ENCODE data around the gene TMEM72. TPM values are rescaled to one million over a fixed set of nuclear protein-coding genes. Genes with fewer than 3 reads are reported as not detected.

Gene TMEM72
- total and polyA plus RNA-seq, 8 donors: 1.2 to 7.7 (median 2.4) TPM

DNA sequence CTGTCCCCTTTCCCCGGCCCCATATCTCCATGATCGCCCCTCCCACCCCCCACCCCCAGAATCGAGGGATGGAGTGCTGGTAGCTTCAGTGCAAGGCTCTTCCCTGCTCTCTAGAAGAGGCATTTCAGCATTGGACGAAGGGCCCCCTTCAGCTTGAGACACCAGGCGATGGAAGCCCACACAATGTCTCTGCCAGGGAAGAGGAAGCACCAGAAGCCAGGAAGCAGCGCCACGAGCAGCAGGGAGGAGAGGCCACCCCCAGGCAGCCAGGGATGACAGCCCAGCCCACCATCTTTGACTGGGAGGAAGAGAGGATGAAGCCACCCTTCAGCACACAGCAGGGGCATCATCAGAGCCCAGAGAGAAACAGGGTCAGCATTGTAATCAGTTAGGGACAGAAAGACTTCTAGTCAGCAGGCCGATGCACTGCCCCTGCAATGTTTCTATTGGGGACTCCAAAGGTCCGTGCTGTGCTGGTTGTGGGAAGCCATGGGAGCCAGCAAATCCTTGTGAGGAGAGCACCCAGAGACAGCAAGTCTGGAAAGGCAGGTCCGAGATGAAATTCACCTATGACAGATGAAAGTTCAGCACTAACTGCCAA lies 15.7 kb downstream of the TMEM72 start:
- 64 to 68% methylated on average over 10 of the region's 10 CpGs for WGBS, 2 donors
- Histone ChIP-seq H3K36me3 (no peaks in the 10 kb centered on the region), H3K9me3 (no peaks in the 10 kb centered on the region), H3K27me3 (no peaks in the 10 kb centered on the region), H3K27ac (peak overlapping the region in 2 of 4 donors; percentile 39 to 58), H3K4me1 (peaks cover 0 to 5% (median 0%) of the 10 kb centered on the region in 3 donors), H3K4me3 (no peak overlapping the region)
- DNase-seq (peak in 1 of 6 donors; percentile 14), FAIRE-seq (no peak), ATAC-seq (no peak)
- TF ChIP-seq, protein P1, sequence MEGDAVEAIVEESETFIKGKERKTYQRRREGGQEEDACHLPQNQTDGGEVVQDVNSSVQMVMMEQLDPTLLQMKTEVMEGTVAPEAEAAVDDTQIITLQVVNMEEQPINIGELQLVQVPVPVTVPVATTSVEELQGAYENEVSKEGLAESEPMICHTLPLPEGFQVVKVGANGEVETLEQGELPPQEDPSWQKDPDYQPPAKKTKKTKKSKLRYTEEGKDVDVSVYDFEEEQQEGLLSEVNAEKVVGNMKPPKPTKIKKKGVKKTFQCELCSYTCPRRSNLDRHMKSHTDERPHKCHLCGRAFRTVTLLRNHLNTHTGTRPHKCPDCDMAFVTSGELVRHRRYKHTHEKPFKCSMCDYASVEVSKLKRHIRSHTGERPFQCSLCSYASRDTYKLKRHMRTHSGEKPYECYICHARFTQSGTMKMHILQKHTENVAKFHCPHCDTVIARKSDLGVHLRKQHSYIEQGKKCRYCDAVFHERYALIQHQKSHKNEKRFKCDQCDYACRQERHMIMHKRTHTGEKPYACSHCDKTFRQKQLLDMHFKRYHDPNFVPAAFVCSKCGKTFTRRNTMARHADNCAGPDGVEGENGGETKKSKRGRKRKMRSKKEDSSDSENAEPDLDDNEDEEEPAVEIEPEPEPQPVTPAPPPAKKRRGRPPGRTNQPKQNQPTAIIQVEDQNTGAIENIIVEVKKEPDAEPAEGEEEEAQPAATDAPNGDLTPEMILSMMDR (IDR thresholded peaks at IDR 0.05): no peak
- intact Hi-C loops (cut with DNase I): no loop called here

DNA sequence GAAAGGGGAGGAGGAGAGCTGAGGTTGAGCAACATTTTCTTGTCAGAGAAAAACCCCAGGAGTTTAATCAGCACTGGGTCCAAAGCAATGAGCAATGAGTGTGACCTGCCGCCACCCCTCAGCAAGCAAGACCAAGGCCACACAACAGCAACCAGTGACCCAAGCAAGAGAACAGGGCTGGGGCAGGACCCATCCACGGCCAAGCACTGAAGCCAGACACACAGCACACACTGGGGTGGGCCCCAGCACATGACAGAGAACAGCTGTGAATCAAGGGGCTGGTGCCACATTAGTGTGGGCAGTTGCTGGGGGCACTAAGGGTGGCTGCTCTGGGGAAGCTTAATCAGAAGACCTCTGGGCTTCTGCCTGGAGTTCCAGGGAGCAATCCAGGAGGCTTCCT lies 16.2 kb downstream of the TMEM72 start:
- peaks cover 0 to 5% (median 0%) of the 10 kb centered on the region in 3 donors for H3K4me1 ChIP-seq
- H3K27me3 ChIP-seq: no peaks in the 10 kb centered on the region
- WGBS, 2 donors: 27 to 40% methylated on average over 2 of the region's 2 CpGs
- ATAC-seq: peak; percentile 68 to 78 (median 74)
- no peaks in the 10 kb centered on the region for H3K36me3 ChIP-seq
- TF ChIP-seq, protein P1 (IDR thresholded peaks at IDR 0.05): no peak
- intact Hi-C loops (cut with DNase I): no loop called here
- peak in 2 of 6 donors; percentile 34 to 55 for DNase-seq
- H3K9me3 ChIP-seq: no peaks in the 10 kb centered on the region
- H3K27ac ChIP-seq: peak overlapping the region in 3 of 4 donors; percentile 4 to 58 (median 39)
- no peak overlapping the region for H3K4me3 ChIP-seq
- no peak for FAIRE-seq

DNA sequence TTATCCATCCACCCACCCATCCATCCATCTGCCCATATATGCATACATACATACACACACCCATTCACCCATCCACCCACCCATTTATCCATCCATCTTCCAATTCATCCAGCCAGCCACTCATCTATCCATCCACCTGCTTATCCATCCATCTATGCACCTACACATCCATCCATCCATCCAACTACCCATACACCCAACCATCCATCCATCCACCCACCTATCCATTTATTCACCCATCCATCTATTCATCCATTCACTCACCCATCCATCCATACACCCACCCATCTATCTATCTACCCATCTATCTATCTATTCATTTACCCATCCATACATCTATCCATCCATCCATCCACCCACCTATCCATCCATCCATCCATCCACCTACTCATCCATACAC lies 17.3 kb downstream of the TMEM72 start:
- Histone ChIP-seq H3K4me3 (no peak overlapping the region), H3K27me3 (no peaks in the 10 kb centered on the region), H3K9me3 (no peaks in the 10 kb centered on the region), H3K36me3 (no peaks in the 10 kb centered on the region), H3K27ac (no peak overlapping the region), H3K4me1 (peaks cover 0 to 5% (median 5%) of the 10 kb centered on the region in 3 donors)
- TF ChIP-seq, protein P1 (IDR thresholded peaks at IDR 0.05): no peak
- no peak for FAIRE-seq
- DNase-seq: no peak
- no peak for ATAC-seq
- intact Hi-C loops (cut with DNase I): no loop called here

DNA sequence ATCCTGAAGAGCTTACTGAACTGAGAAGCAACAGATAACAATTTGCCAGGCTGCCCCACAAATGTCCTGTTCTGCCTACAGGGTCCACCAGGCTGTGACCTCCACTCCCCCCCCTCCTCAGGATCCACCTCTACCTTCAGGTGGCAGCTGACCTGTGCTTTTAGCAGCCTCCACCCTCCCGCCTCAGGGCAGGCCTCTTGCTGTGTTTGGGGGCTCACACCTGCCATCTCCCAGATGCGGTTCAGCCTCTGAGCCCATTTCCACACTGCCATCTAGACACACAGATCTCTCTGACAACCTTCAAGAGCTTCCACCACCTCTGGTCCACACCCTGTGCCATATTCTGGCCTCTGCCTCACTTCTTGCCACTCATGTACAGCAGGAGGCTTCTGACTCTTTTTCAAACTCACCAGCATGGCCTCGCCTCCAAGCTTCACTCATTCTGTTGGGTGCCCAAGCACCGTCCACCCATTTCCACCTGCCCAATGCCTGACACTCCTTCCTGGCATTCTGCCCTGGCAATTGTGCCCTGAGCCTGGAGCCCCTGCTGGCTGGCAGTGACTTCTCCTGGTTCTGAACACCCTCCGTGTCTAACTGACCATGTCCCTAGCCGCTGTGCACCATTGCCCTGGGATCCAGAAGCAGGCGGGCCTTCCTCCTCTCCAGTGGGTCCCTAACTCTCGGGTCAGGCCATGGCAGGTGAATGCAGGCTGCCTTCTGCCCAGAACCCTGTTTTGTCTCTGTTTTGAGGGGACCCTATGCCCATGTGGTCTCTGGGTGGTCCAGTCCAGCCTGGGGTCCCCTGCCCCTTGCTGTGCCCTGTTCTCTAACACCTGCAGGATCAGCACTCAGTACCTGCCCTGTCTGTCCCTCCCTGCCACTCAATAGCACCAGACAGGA lies 18.5 kb downstream of the TMEM72 start:
- TF ChIP-seq, protein P1 (IDR thresholded peaks at IDR 0.05): no peak
- ATAC-seq: no peak
- DNase-seq: peak in 1 of 6 donors; percentile 12
- Histone ChIP-seq H3K27me3 (no peaks in the 10 kb centered on the region), H3K27ac (no peak overlapping the region), H3K36me3 (no peaks in the 10 kb centered on the region), H3K4me1 (peaks cover 0 to 5% (median 5%) of the 10 kb centered on the region in 3 donors), H3K9me3 (no peaks in the 10 kb centered on the region), H3K4me3 (no peak overlapping the region)
- intact Hi-C loops (cut with DNase I): loop anchor here in 1 of 3 donors (5.0 kb wide), 1 partner anchor 43 kb away; no protein-coding TSS in a partner anchor
- no peak for FAIRE-seq
- WGBS, 2 donors: 79 to 80% methylated on average over 8 of the region's 8 CpGs
